Measurements from ENCODE around the gene BAG2. TPM values are rescaled to one million over a fixed set of nuclear protein-coding genes. Genes with fewer than 3 reads are reported as not detected.

Gene BAG2
- total and polyA plus RNA-seq, 7 donors, result 5.8 to 17.6 (median 8.3) TPM

- TF ChIP-seq, protein P1, sequence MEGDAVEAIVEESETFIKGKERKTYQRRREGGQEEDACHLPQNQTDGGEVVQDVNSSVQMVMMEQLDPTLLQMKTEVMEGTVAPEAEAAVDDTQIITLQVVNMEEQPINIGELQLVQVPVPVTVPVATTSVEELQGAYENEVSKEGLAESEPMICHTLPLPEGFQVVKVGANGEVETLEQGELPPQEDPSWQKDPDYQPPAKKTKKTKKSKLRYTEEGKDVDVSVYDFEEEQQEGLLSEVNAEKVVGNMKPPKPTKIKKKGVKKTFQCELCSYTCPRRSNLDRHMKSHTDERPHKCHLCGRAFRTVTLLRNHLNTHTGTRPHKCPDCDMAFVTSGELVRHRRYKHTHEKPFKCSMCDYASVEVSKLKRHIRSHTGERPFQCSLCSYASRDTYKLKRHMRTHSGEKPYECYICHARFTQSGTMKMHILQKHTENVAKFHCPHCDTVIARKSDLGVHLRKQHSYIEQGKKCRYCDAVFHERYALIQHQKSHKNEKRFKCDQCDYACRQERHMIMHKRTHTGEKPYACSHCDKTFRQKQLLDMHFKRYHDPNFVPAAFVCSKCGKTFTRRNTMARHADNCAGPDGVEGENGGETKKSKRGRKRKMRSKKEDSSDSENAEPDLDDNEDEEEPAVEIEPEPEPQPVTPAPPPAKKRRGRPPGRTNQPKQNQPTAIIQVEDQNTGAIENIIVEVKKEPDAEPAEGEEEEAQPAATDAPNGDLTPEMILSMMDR (IDR thresholded peaks at IDR 0.05), result no peak
- Histone ChIP-seq H3K27ac (no peak overlapping the region), H3K27me3 (ENCODE audit: insufficient read depth in 3 of 3, low read length in 2 of 3) (no peaks in the 10 kb centered on the region), H3K4me1 (no peaks in the 10 kb centered on the region), H3K36me3 (ENCODE audit: insufficient read depth in 1 of 2, low read depth in 1 of 2) (peaks cover 0 to 61% of the 10 kb centered on the region in 2 donors), H3K9me3 (no peaks in the 10 kb centered on the region), H3K4me3 (no peak overlapping the region)
- intact Hi-C loops (cut with DNase I), result no loop called here
- WGBS, 3 donors, result 85 to 92% (median 90%) methylated on average over 1 of the region's 1 CpG
- ATAC-seq (no peak), DNase-seq (no peak)
These were observed 30.0 kb upstream of the BAG2 start for GRCh38 chr6:57142178-57142525.

DNA sequence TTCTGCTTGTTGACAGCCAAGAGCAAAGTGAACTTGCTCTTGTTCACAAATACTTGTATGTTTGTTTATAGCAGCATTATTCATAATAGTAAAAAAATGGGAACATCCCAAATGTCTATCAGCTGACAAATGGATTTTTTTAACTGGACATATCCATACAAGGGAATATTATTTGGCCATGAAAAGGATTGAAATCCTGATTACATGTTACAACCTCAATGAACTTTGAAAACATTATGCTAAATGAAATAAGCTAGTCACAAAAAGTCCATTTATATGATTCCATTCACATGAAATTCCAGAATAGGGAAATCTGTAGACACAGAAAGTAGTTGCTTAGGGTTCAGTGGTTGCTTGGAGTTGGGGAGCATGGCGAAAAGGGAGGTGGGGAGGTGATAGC, 28.4 kb upstream of the BAG2 start:
- TF ChIP-seq, protein P1 (IDR thresholded peaks at IDR 0.05), result no peak
- no peaks in the 10 kb centered on the region for H3K27me3 ChIP-seq (ENCODE audit: insufficient read depth in 3 of 3, low read length in 2 of 3)
- intact Hi-C loops (cut with DNase I), result no loop called here
- no peak for DNase-seq
- H3K9me3 ChIP-seq, result no peaks in the 10 kb centered on the region
- H3K4me3 ChIP-seq, result no peak overlapping the region
- ATAC-seq, result no peak
- no peaks in the 10 kb centered on the region for H3K4me1 ChIP-seq
- H3K36me3 ChIP-seq (ENCODE audit: insufficient read depth in 1 of 2, low read depth in 1 of 2), result peaks cover 0 to 69% of the 10 kb centered on the region in 2 donors
- H3K27ac ChIP-seq, result no peak overlapping the region
- 98 to 100% (median 100%) methylated on average over 1 of the region's 1 CpG for WGBS, 3 donors

DNA sequence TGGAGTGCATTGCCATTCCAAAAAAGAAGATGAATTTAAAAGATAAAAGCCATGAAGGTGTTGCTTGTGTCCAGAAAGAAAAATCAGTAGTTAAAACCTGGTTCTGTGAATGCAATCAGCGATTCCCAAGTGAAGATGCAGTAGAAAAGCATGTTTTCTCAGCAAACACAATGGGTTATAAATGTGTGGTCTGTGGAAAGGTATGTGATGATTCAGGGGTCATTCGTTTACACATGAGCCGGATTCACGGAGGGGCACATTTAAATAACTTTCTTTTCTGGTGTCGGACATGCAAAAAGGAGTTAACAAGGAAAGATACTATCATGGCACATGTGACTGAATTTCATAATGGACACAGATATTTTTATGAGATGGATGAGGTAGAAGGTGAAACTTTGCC, 24.7 kb upstream of the BAG2 start:
- Histone ChIP-seq H3K27me3 (ENCODE audit: insufficient read depth in 3 of 3, low read length in 2 of 3) (no peaks in the 10 kb centered on the region), H3K4me3 (no peak overlapping the region), H3K27ac (no peak overlapping the region), H3K9me3 (no peaks in the 10 kb centered on the region), H3K36me3 (ENCODE audit: insufficient read depth in 1 of 2, low read depth in 1 of 2) (peaks cover 0 to 86% of the 10 kb centered on the region in 2 donors), H3K4me1 (no peaks in the 10 kb centered on the region)
- intact Hi-C loops (cut with DNase I), result no loop called here
- no peak for DNase-seq
- TF ChIP-seq, protein P1 (IDR thresholded peaks at IDR 0.05), result no peak
- no peak for ATAC-seq
- 89 to 92% (median 92%) methylated on average over 5 of the region's 5 CpGs for WGBS, 3 donors

- DNase-seq (no peak), ATAC-seq (no peak)
- Histone ChIP-seq H3K27ac (no peak overlapping the region), H3K4me1 (no peaks in the 10 kb centered on the region), H3K4me3 (no peak overlapping the region), H3K9me3 (no peaks in the 10 kb centered on the region), H3K36me3 (ENCODE audit: insufficient read depth in 1 of 2, low read depth in 1 of 2) (peaks cover 0 to 86% of the 10 kb centered on the region in 2 donors), H3K27me3 (ENCODE audit: insufficient read depth in 3 of 3, low read length in 2 of 3) (no peaks in the 10 kb centered on the region)
- TF ChIP-seq, protein P1 (IDR thresholded peaks at IDR 0.05), result no peak
- intact Hi-C loops (cut with DNase I), result no loop called here
- 89 to 95% (median 91%) methylated on average over 7 of the region's 7 CpGs for WGBS, 3 donors
These were observed 23.9 kb upstream of the BAG2 start for GRCh38 chr6:57147955-57148858.

All from psoas muscle (tissue), 8 donors.